A673 (cell line): ENCODE data around the gene NAA38. TPM values are rescaled to one million over a fixed set of nuclear protein-coding genes. Genes with fewer than 3 reads are reported as not detected.
A peak's percentile ranks its signal among the peaks of the same experiment; 100 is the strongest.

Source experiments
- BruUV-seq: library from RNA; stranded (reverse); fragments of 400-500 nt; replicated peaks from 2 replicates; lab custom pipeline; 2021; lab: Mats Ljungman, UMichigan
- CTCF ChIA-PET: fragments of 300-600 bp; sonication (Branson Sonifier 250); formaldehyde crosslinking; loops from one replicate; lab custom pipeline; 2022; ENCODE audit warnings: antibody characterized with exemption; lab: Charles Lee
- POLR2A ChIA-PET: fragments of 300-600 bp; sonication (Branson Sonifier 250); formaldehyde crosslinking; loops from one replicate; lab custom pipeline; 2022; ENCODE audit warnings: antibody characterized with exemption; ENCODE audit not compliant: low non-redundant PET; lab: Charles Lee
- DNase-seq: peaks from one replicate; pipeline ENCODE4 v3.0.0-alpha.2; 2015; ENCODE audit warnings: low spot score
- H3K27ac ChIP-seq: fragments of 200-600 bp; sonication (generic); 2 replicates; pipeline ENCODE4 v1.5.1; 2016; ENCODE audit warnings: mixed run types, low read depth, mild to moderate bottlenecking, mixed read lengths, antibody characterized with exemption, low read length; ENCODE audit not compliant: poor library complexity, severe bottlenecking
- H3K27me3 ChIP-seq: fragments of 200-600 bp; sonication (generic); replicated peaks from 2 replicates; pipeline ENCODE4 v1.6.1; 2017; ENCODE audit warnings: mixed run types, low read depth, mild to moderate bottlenecking, mixed read lengths, antibody characterized with exemption, low read length; ENCODE audit not compliant: insufficient read depth, poor library complexity
- H3K36me3 ChIP-seq: fragments of 200-600 bp; sonication (generic); 2 replicates; pipeline ENCODE4 v1.6.1; 2016; ENCODE audit warnings: mixed run types, mild to moderate bottlenecking, mixed read lengths, antibody characterized with exemption, low read length; ENCODE audit not compliant: insufficient read depth, poor library complexity, severe bottlenecking
- H3K4me1 ChIP-seq: fragments of 200-600 bp; sonication (generic); 2 replicates; pipeline ENCODE4 v1.6.1; 2017; ENCODE audit warnings: mixed run types, mild to moderate bottlenecking, mixed read lengths, antibody characterized with exemption, low read length; ENCODE audit not compliant: insufficient read depth, poor library complexity, severe bottlenecking
- H3K4me3 ChIP-seq: fragments of 200-600 bp; sonication (generic); 2 replicates; pipeline ENCODE4 v1.5.1; 2016; ENCODE audit warnings: low read depth, mixed run types, mild to moderate bottlenecking, mixed read lengths, low read length; ENCODE audit not compliant: poor library complexity, severe bottlenecking
- H3K9me3 ChIP-seq: fragments of 200-600 bp; sonication (generic); 2 replicates; pipeline ENCODE4 v1.6.1; 2016; ENCODE audit warnings: mixed run types, low read depth, mild to moderate bottlenecking, mixed read lengths, antibody characterized with exemption, low read length; ENCODE audit not compliant: poor library complexity, severe bottlenecking
- EZH2 ChIP-seq: fragments of 200-600 bp; sonication (generic); IDR thresholded peaks from 2 replicates; pipeline ENCODE4 v1.6.1; 2017; ENCODE audit warnings: borderline replicate concordance, low read depth, mild to moderate bottlenecking, mixed read lengths, antibody characterized with exemption, low read length; ENCODE audit not compliant: poor library complexity, severe bottlenecking
- intact Hi-C: fragments of 100-400 bp; cut with micrococcal nuclease; formaldehyde crosslinking; loops from one replicate; pipeline ENCODE4 v1.10.0; 2022; ENCODE audit not compliant: unreplicated experiment
- total RNA-seq: library from RNA; stranded (reverse); gene quantifications from 2 replicates; pipeline ENCODE4 v1.2.3, GENCODE V29; 2021
- TF ChIP-seq, protein P1 (sequence below): fragments of 300-800, 200-600 bp; sonication (generic); conservative IDR thresholded peaks from 2 replicates; pipeline ENCODE4 v1.5.1; 2017; ENCODE audit warnings: low read depth, mild to moderate bottlenecking, antibody characterized with exemption, low read length, moderate library complexity, mixed read lengths

NAA38 gene
- total RNA-seq, 1 experiment from 2014 or later = 64.3 TPM

- DNase-seq = peak; percentile 57
- BruUV-seq = no TSS peak
- TF ChIP-seq EZH2 = no peak
- TF ChIP-seq, protein P1, sequence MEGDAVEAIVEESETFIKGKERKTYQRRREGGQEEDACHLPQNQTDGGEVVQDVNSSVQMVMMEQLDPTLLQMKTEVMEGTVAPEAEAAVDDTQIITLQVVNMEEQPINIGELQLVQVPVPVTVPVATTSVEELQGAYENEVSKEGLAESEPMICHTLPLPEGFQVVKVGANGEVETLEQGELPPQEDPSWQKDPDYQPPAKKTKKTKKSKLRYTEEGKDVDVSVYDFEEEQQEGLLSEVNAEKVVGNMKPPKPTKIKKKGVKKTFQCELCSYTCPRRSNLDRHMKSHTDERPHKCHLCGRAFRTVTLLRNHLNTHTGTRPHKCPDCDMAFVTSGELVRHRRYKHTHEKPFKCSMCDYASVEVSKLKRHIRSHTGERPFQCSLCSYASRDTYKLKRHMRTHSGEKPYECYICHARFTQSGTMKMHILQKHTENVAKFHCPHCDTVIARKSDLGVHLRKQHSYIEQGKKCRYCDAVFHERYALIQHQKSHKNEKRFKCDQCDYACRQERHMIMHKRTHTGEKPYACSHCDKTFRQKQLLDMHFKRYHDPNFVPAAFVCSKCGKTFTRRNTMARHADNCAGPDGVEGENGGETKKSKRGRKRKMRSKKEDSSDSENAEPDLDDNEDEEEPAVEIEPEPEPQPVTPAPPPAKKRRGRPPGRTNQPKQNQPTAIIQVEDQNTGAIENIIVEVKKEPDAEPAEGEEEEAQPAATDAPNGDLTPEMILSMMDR = peak; percentile 42
Observed at GRCh38 chr17:7825206-7825990, 32.0 kb downstream of the NAA38 start.

DNA sequence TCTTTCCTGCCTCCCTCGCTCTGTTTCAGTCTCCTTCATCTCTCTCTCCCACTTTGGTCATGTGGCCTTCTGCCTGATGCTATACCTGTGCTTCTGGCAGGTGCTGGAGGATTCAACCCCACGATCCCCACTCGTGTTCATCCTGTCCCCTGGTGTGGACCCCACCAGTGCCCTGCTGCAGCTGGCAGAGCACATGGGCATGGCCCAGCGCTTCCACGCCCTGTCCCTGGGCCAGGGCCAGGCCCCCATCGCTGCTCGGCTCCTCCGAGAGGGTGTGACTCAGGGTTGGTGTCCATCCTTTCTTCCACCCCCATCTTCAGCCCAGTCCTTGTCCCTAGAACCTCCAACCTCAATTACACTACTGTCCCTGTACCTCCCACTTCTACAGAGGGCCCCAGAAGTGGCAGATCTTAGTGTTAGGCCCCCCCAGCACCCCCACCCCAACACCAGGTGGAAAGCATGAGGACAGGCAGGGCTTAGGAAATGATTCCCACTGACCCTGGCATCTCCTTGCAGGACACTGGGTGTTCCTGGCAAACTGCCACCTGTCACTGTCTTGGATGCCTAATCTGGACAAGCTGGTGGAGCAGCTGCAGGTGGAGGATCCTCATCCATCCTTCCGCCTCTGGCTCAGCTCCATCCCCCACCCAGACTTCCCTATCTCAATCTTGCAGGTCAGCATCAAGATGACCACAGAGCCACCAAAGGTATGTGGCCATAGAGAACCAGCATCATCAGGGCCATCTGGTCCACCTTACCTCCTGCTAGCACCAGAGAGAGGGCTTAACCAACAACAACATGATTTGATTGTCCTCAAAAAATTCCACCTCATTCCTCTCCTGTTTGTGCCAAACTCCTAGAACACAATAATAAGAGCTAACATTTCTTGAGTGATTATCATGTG is 33.1 kb downstream of the NAA38 start:
- Histone ChIP-seq H3K4me1 (peaks cover 15% of the 10 kb centered on the region), H3K27ac (no peak overlapping the region), H3K4me3 (no peak overlapping the region), H3K36me3 (no peaks in the 10 kb centered on the region), H3K9me3 (no peaks in the 10 kb centered on the region), H3K27me3 (no peaks in the 10 kb centered on the region)
- CTCF ChIA-PET = interaction anchor here (1.2 to 1.8 kb wide), 5 partner anchors 10 to 217 kb away, joined by 4 to 12 read pairs (median 6); partner anchors contain the start of genes KDM6B and NAA38
- POLR2A ChIA-PET = interaction anchor here (0.6 kb wide), 1 partner anchor 37 kb away, joined by 4 read pairs; no protein-coding TSS in a partner anchor
- no TSS peak for BruUV-seq
- intact Hi-C loops = loop anchor here (10.0 kb wide), 1 partner anchor 221 kb away; no protein-coding TSS in a partner anchor
- no peak for TF ChIP-seq EZH2
- TF ChIP-seq, protein P1 = no peak
- DNase-seq = no peak

More at GRCh38 chr17:7825206-7825990, 32.0 kb downstream of the NAA38 start:
- Histone ChIP-seq H3K4me3 (no peak overlapping the region), H3K36me3 (no peaks in the 10 kb centered on the region), H3K4me1 (peaks cover 15% of the 10 kb centered on the region), H3K9me3 (no peaks in the 10 kb centered on the region), H3K27ac (no peak overlapping the region), H3K27me3 (no peaks in the 10 kb centered on the region)
- CTCF ChIA-PET = interaction anchor here (0.6 to 1.8 kb wide), 7 partner anchors 9 to 216 kb away, joined by 3 to 12 read pairs (median 6); partner anchors contain the start of genes KDM6B and NAA38
- POLR2A ChIA-PET = interaction anchor here (0.6 kb wide), 2 partner anchors 36 to 95 kb away, joined by 4 to 5 read pairs; no protein-coding TSS in a partner anchor
- intact Hi-C loops = loop anchor here (10.0 kb wide), 1 partner anchor 219 kb away; no protein-coding TSS in a partner anchor

DNA sequence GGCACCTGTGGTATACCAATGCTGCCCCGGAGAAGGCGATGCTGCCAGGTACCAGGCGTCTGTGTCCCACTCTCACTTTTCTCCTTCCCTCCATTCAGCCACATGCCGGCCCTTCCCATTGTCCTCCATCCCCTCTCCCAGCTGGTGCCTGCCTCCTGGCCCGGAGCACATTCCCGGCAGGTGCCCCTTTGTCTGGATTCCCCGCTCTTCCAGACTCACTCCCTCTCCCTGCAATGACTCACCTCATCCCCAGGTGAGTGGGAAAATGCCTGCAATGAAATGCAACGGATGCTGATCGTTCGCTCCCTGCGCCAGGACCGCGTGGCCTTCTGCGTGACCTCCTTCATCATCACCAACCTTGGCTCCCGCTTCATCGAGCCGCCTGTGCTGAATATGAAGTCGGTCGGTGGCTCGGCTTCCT is 33.8 kb downstream of the NAA38 start:
- intact Hi-C loops = loop anchor here (10.0 kb wide), 1 partner anchor 221 kb away; no protein-coding TSS in a partner anchor

More for the DNA sequence above, 33.8 kb downstream of the NAA38 start:
- CTCF ChIA-PET = interaction anchor here (0.6 kb wide), 1 partner anchor 80 kb away, joined by 3 read pairs; no protein-coding TSS in a partner anchor
- H3K4me3 ChIP-seq = no peak overlapping the region
- TF ChIP-seq EZH2 = no peak
- no peak overlapping the region for H3K27ac ChIP-seq
- BruUV-seq = no TSS peak
- peaks cover 15% of the 10 kb centered on the region for H3K4me1 ChIP-seq
- no peak for DNase-seq
- H3K27me3 ChIP-seq = no peaks in the 10 kb centered on the region
- POLR2A ChIA-PET = no interaction called here
- no peaks in the 10 kb centered on the region for H3K36me3 ChIP-seq
- no peaks in the 10 kb centered on the region for H3K9me3 ChIP-seq
